Endodermal cell (in vitro differentiated cells): ENCODE measurements around the gene KIF25. TPM values are rescaled to one million over a fixed set of nuclear protein-coding genes. Genes with fewer than 3 reads are reported as not detected.

Source experiments
- DNase-seq: peaks from one replicate; pipeline ENCODE4 v3.0.0-alpha.2; 2017
- H3K27ac ChIP-seq: 2 replicates; pipeline ENCODE4 v1.5.1; 2013; ENCODE audit warnings: mild to moderate bottlenecking, low read depth, low read length, moderate library complexity
- H3K27me3 ChIP-seq: 2 replicates; pipeline ENCODE4 v1.6.1; 2013; ENCODE audit warnings: mild to moderate bottlenecking, low read length, moderate library complexity; ENCODE audit not compliant: insufficient read depth, control insufficient read depth, poor library complexity, severe bottlenecking
- H3K36me3 ChIP-seq: 2 replicates; pipeline ENCODE4 v1.7.0; 2013; ENCODE audit warnings: mild to moderate bottlenecking, low read length, moderate library complexity; ENCODE audit not compliant: control insufficient read depth, insufficient read depth
- H3K4me1 ChIP-seq: one replicate; pipeline ENCODE4 v1.7.0; 2013; ENCODE audit warnings: low read length; ENCODE audit not compliant: control insufficient read depth, insufficient read depth
- H3K4me3 ChIP-seq: 2 replicates; pipeline ENCODE4 v1.5.1; 2013; ENCODE audit warnings: mild to moderate bottlenecking, low read length, moderate library complexity
- H3K9ac ChIP-seq: 2 replicates; pipeline ENCODE4 v1.6.1; 2013; ENCODE audit warnings: mild to moderate bottlenecking, low read length, moderate library complexity; ENCODE audit not compliant: poor library complexity, severe bottlenecking; ENCODE audit errors: extremely low read depth
- H3K9me3 ChIP-seq: 2 replicates; pipeline ENCODE4 v1.6.1; 2013; ENCODE audit warnings: mild to moderate bottlenecking, low read length, moderate library complexity; ENCODE audit not compliant: control insufficient read depth
- H3K27ac Mint-ChIP-seq: 2 replicates; pipeline ENCODE4 v1.8.0; 2020; ENCODE audit warnings: mixed read lengths
- H3K27me3 Mint-ChIP-seq: 2 replicates; pipeline ENCODE4 v1.8.0; 2021; ENCODE audit warnings: mild to moderate bottlenecking, mixed read lengths; ENCODE audit not compliant: insufficient read depth
- H3K36me3 Mint-ChIP-seq: 2 replicates; pipeline ENCODE4 v1.8.0; 2020; ENCODE audit warnings: low read depth, mixed read lengths
- H3K4me1 Mint-ChIP-seq: 2 replicates; pipeline ENCODE4 v1.8.0; 2020; ENCODE audit warnings: mixed read lengths
- H3K4me3 Mint-ChIP-seq: 2 replicates; pipeline ENCODE4 v1.8.0; 2020; ENCODE audit warnings: mild to moderate bottlenecking, moderate library complexity, mixed read lengths
- H3K9me3 Mint-ChIP-seq: 2 replicates; pipeline ENCODE4 v1.8.0; 2020; ENCODE audit warnings: mild to moderate bottlenecking, mixed read lengths
- CTCF ChIP-seq: fragments of 200-600 bp; sonication (generic); conservative IDR thresholded peaks from 2 replicates; pipeline ENCODE4 v1.5.0; 2021; ENCODE audit warnings: antibody characterized with exemption, mild to moderate bottlenecking
- WGBS, 2 experiments: methylation state at CpG; one replicate each; pipeline versions ENCODE4 v1.1.5 to v1.1.7; 2013; ENCODE audit warnings: missing lambda C conversion rate in 2 of 2, mixed read lengths in 1 of 2; ENCODE audit not compliant: insufficient coverage in 1 of 2, insufficient read length in 1 of 2; 5-methylcytosine and 5-hydroxymethylcytosine counted together
- total RNA-seq, 2 donors: library from RNA; stranded (reverse); fragmentation: NEBNext Ultra II Directional in 1 of 2; extraction: Animal tissue kit (Norgen Biotek cat#: 25700) in 1 of 2; gene quantifications; 2 replicates in 1 of 2; 3 replicates in 1 of 2; pipeline ENCODE4 v1.2.1, GENCODE V29; 2021

The KIF25 gene
- total RNA-seq, 2 donors from 2014 or later: 1.3 TPM; not detected in 1

- Mint-ChIP-seq H3K36me3 (peaks cover 59% of the 10 kb centered on the region), H3K9me3 (no peaks in the 10 kb centered on the region), H3K4me3 (no peak overlapping the region), H3K4me1 (peaks cover 34% of the 10 kb centered on the region), H3K27ac (no peak overlapping the region), H3K27me3 (no peaks in the 10 kb centered on the region)
- no peak overlapping the region for H3K27ac ChIP-seq
- no peak for DNase-seq
- H3K9ac ChIP-seq: no peak overlapping the region
- no peak overlapping the region for H3K4me3 ChIP-seq
- peaks cover 7% of the 10 kb centered on the region for H3K4me1 ChIP-seq
- TF ChIP-seq CTCF: no peak
- H3K9me3 ChIP-seq: peaks cover 8% of the 10 kb centered on the region
- WGBS, 2 experiments: 94 to 95% methylated on average over 4 to 5 of the region's 5 CpGs
- H3K27me3 ChIP-seq: no peaks in the 10 kb centered on the region
- H3K36me3 ChIP-seq: peaks cover 70% of the 10 kb centered on the region
These were observed 34.8 kb upstream of the KIF25 start for GRCh38 chr6:167962711-167963110.

- Mint-ChIP-seq H3K9me3 (no peaks in the 10 kb centered on the region), H3K4me1 (peaks cover 40% of the 10 kb centered on the region), H3K4me3 (no peak overlapping the region), H3K27me3 (no peaks in the 10 kb centered on the region), H3K27ac (no peak overlapping the region), H3K36me3 (peaks cover 64% of the 10 kb centered on the region)
- no peak overlapping the region for H3K9ac ChIP-seq
- peaks cover 9% of the 10 kb centered on the region for H3K4me1 ChIP-seq
- H3K27me3 ChIP-seq: no peaks in the 10 kb centered on the region
- DNase-seq: no peak
- peaks cover 9% of the 10 kb centered on the region for H3K9me3 ChIP-seq
- no peak overlapping the region for H3K27ac ChIP-seq
- TF ChIP-seq CTCF: no peak
- 93 to 96% methylated on average over 6 to 8 of the region's 8 CpGs for WGBS, 2 experiments
- H3K4me3 ChIP-seq: no peak overlapping the region
- peaks cover 78% of the 10 kb centered on the region for H3K36me3 ChIP-seq
These were observed 33.8 kb upstream of the KIF25 start for GRCh38 chr6:167963589-167964057.

GRCh38 chr6:167965592-167966539, 31.6 kb upstream of the KIF25 start:
- TF ChIP-seq CTCF: no peak
- no peak overlapping the region for H3K4me3 Mint-ChIP-seq
- no peaks in the 10 kb centered on the region for H3K9me3 Mint-ChIP-seq
- Histone ChIP-seq H3K4me3 (no peak overlapping the region), H3K27ac (no peak overlapping the region), H3K36me3 (peaks cover 93% of the 10 kb centered on the region), H3K27me3 (no peaks in the 10 kb centered on the region), H3K9me3 (peaks cover 9% of the 10 kb centered on the region), H3K4me1 (peaks cover 8% of the 10 kb centered on the region), H3K9ac (no peak overlapping the region)
- H3K36me3 Mint-ChIP-seq: peaks cover 80% of the 10 kb centered on the region
- WGBS, 2 experiments: 95 to 98% methylated on average over 11 to 38 of the region's 39 CpGs
- no peak for DNase-seq
- no peaks in the 10 kb centered on the region for H3K27me3 Mint-ChIP-seq
- no peak overlapping the region for H3K27ac Mint-ChIP-seq
- peaks cover 44% of the 10 kb centered on the region for H3K4me1 Mint-ChIP-seq
